ENCODE results near the gene DCHS1.
"Not testable (repeated sequence)": the region's sequence is repeated elsewhere in the genome, so short reads cannot be mapped to it uniquely, and the experiment has no call there.

The DCHS1 gene

GRCh38 chr11:6655790-6656583, at the start of gene DCHS1:
TSS of gene DCHS1 (minus strand) at chr11:6655809. CDS start at chr11:6641613, 14,196 bp downstream.
- POLR2A ChIA-PET (ENCODE audit: low non-redundant PET): no interaction called here
- no peak for DNase-seq (ENCODE audit: low spot score)
- H3K27ac ChIP-seq: no peak within 1 kb of the TSS
- CTCF ChIA-PET: no interaction called here
- TF ChIP-seq CTCF (conservative IDR thresholded peaks at IDR 0.05; ENCODE audit: low read depth): no peak

- no peak overlapping the region for H3K27ac ChIP-seq
- peak; percentile 83 for DNase-seq (ENCODE audit: low spot score)
- CTCF ChIA-PET: interaction anchor here (0.5 to 1.5 kb wide), 10 partner anchors 10 to 593 kb away, joined by 3 to 6 read pairs (median 4); partner anchors contain the start of genes NLRP14 and ZNF214
- POLR2A ChIA-PET (ENCODE audit: low non-redundant PET): no interaction called here
- peak; percentile 77 for TF ChIP-seq CTCF (conservative IDR thresholded peaks at IDR 0.05; ENCODE audit: low read depth)
Measured at GRCh38 chr11:6703247-6704063, 47.8 kb upstream of the DCHS1 start.

- CTCF ChIA-PET: interaction anchor here (0.6 kb wide), 2 partner anchors 55 to 81 kb away, joined by 3 read pairs; no protein-coding TSS in a partner anchor
- POLR2A ChIA-PET (ENCODE audit: low non-redundant PET); DNase-seq (ENCODE audit: low spot score); H3K27ac ChIP-seq: not testable (repeated sequence)
Measured at GRCh38 chr11:6701955-6702354, 46.3 kb upstream of the DCHS1 start.

GRCh38 chr11:6695377-6695776, 39.8 kb upstream of the DCHS1 start:
- peak overlapping the region; percentile 59; the same call in 1 of the 2 replicates for H3K27ac ChIP-seq
- TF ChIP-seq CTCF (conservative IDR thresholded peaks at IDR 0.05; ENCODE audit: low read depth): no peak
- CTCF ChIA-PET: interaction anchor here (0.8 to 1.0 kb wide), 2 partner anchors 12 to 222 kb away, joined by 3 read pairs; partner anchors contain the start of gene MRPL17
- no peak for DNase-seq (ENCODE audit: low spot score)
- POLR2A ChIA-PET (ENCODE audit: low non-redundant PET): no interaction called here

GRCh38 chr11:6694229-6694535, 38.6 kb upstream of the DCHS1 start:
- CTCF ChIA-PET: interaction anchor here (0.7 to 0.9 kb wide), 2 partner anchors 9 to 331 kb away, joined by 3 to 4 read pairs; no protein-coding TSS in a partner anchor
- TF ChIP-seq CTCF (conservative IDR thresholded peaks at IDR 0.05; ENCODE audit: low read depth): no peak
- no peak overlapping the region for H3K27ac ChIP-seq
- DNase-seq (ENCODE audit: low spot score): no peak
- POLR2A ChIA-PET (ENCODE audit: low non-redundant PET): no interaction called here

GRCh38 chr11:6693342-6694228, 38.0 kb upstream of the DCHS1 start:
- POLR2A ChIA-PET (ENCODE audit: low non-redundant PET): no interaction called here
- CTCF ChIA-PET: interaction anchor here (0.7 to 0.9 kb wide), 2 partner anchors 10 to 330 kb away, joined by 3 to 4 read pairs; no protein-coding TSS in a partner anchor
- TF ChIP-seq CTCF (conservative IDR thresholded peaks at IDR 0.05; ENCODE audit: low read depth): no peak
- no peak for DNase-seq (ENCODE audit: low spot score)
- H3K27ac ChIP-seq: no peak overlapping the region

Data from RWPE1 (cell line).